Glutamatergic neuron (in vitro differentiated cells): Measurements from ENCODE around the gene TTBK1. TPM values are rescaled to one million over a fixed set of nuclear protein-coding genes. Genes with fewer than 3 reads are reported as not detected.
A peak's percentile ranks its signal among the peaks of the same experiment; 100 is the strongest.

Source experiments
- DNase-seq: peaks from one replicate; pipeline ENCODE4 v3.0.0; 2022
- H3K27ac Mint-ChIP-seq: one replicate; pipeline ENCODE4 v1.8.0; 2020; ENCODE audit warnings: mild to moderate bottlenecking, mixed read lengths, inconsistent platforms; ENCODE audit not compliant: unreplicated experiment
- H3K27me3 Mint-ChIP-seq: one replicate; pipeline ENCODE4 v1.8.0; 2020; ENCODE audit warnings: mild to moderate bottlenecking, moderate library complexity, mixed read lengths, inconsistent platforms; ENCODE audit not compliant: unreplicated experiment
- H3K36me3 Mint-ChIP-seq: one replicate; pipeline ENCODE4 v1.8.0; 2020; ENCODE audit warnings: mild to moderate bottlenecking, mixed read lengths, inconsistent platforms; ENCODE audit not compliant: unreplicated experiment
- H3K4me1 Mint-ChIP-seq: one replicate; pipeline ENCODE4 v1.8.0; 2020; ENCODE audit warnings: mild to moderate bottlenecking, low read depth, mixed read lengths, inconsistent platforms; ENCODE audit not compliant: unreplicated experiment
- H3K4me3 Mint-ChIP-seq: one replicate; pipeline ENCODE4 v1.8.0; 2020; ENCODE audit warnings: mild to moderate bottlenecking, mixed read lengths, inconsistent platforms; ENCODE audit not compliant: unreplicated experiment
- H3K9me3 Mint-ChIP-seq: one replicate; pipeline ENCODE4 v1.8.0; 2020; ENCODE audit warnings: mild to moderate bottlenecking, moderate library complexity, mixed read lengths, inconsistent platforms; ENCODE audit not compliant: unreplicated experiment
- total RNA-seq: library from RNA; stranded (reverse); fragmentation: NEBNext Ultra II Directional; extraction: Animal tissue kit (Norgen Biotek cat#: 25700); gene quantifications from one replicate; pipeline ENCODE4 v1.2.1, GENCODE V29; 2021; ENCODE audit not compliant: unreplicated experiment
- TF ChIP-seq, protein P1 (sequence below): fragments of 200-600 bp; sonication (generic); IDR thresholded peaks from one replicate; pipeline ENCODE4 v1.5.0; 2021; ENCODE audit not compliant: partially characterized antibody, unreplicated experiment

The TTBK1 gene
- total RNA-seq, 1 donor from 2014 or later = 47.3 TPM

DNA sequence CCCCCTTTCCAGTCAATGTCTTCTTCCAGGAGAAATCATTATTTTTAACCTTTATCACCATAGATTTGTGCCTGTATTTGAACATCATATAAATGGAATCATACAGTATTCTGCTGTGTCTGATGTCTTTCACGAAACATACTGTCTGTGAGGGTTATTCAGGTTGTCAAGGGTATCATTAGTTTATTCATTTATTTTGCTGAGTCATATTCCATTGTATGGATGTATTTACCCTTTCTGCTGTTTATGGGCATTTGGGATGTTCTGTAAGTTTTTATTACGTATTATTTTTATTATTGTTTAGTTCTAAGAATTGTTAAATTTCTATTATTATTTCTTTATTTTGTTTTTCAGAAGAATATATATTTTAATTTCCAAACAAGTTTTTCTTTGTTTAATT is 36.0 kb upstream of the TTBK1 start:
- no peaks in the 10 kb centered on the region for H3K9me3 Mint-ChIP-seq
- H3K4me1 Mint-ChIP-seq = peaks cover 3% of the 10 kb centered on the region
- TF ChIP-seq, protein P1, sequence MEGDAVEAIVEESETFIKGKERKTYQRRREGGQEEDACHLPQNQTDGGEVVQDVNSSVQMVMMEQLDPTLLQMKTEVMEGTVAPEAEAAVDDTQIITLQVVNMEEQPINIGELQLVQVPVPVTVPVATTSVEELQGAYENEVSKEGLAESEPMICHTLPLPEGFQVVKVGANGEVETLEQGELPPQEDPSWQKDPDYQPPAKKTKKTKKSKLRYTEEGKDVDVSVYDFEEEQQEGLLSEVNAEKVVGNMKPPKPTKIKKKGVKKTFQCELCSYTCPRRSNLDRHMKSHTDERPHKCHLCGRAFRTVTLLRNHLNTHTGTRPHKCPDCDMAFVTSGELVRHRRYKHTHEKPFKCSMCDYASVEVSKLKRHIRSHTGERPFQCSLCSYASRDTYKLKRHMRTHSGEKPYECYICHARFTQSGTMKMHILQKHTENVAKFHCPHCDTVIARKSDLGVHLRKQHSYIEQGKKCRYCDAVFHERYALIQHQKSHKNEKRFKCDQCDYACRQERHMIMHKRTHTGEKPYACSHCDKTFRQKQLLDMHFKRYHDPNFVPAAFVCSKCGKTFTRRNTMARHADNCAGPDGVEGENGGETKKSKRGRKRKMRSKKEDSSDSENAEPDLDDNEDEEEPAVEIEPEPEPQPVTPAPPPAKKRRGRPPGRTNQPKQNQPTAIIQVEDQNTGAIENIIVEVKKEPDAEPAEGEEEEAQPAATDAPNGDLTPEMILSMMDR = no peak
- no peak for DNase-seq
- H3K27ac Mint-ChIP-seq = no peak overlapping the region
- H3K27me3 Mint-ChIP-seq = peaks cover 4% of the 10 kb centered on the region
- peaks cover 8% of the 10 kb centered on the region for H3K36me3 Mint-ChIP-seq
- H3K4me3 Mint-ChIP-seq = no peak overlapping the region

DNA sequence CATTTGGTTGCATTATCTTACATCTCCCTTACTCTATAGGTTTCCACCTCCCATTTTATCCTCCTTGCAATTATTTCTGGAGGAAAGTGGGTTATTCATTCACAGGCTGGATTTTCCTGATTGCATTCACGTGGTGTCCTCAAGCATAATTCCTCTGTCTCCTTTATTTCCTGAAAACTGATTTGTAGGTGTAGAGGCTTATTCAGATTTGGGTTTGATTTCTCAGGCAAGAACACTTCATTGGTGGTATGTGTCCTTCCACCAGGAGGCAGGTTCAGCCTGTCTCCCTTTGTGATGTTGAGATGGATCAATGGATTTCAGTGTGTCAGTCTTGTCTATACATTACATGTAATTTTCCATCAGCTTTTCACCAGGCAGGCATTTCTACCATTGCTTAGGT is 31.3 kb upstream of the TTBK1 start:
- no peak for DNase-seq
- Mint-ChIP-seq H3K9me3 (no peaks in the 10 kb centered on the region), H3K27ac (no peak overlapping the region)

DNA sequence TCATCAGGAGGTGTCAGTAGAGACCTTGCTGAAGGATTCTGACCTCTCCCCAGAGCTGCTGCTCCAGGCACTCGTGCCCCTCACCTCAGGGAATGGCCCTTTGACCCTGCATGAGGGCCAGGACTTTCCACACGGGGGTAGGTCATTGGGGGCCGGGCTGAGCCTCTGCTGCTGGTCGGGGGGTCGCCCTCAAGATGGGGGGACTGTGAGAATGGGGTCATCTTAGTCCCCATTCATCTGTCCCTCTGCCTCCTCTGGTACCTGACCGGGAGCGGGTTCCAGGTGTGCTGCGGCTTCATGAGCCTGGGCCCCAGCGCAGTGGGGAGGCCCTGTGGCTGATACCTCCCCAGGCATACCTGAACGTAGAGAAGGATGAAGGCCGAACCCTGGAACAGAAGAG is 29.9 kb upstream of the TTBK1 start:
- peaks cover 2% of the 10 kb centered on the region for H3K9me3 Mint-ChIP-seq
- H3K4me1 Mint-ChIP-seq = peaks cover 16% of the 10 kb centered on the region
- peaks cover 6% of the 10 kb centered on the region for H3K27me3 Mint-ChIP-seq
- no peaks in the 10 kb centered on the region for H3K36me3 Mint-ChIP-seq
- DNase-seq = no peak
- H3K4me3 Mint-ChIP-seq = no peak overlapping the region
- no peak overlapping the region for H3K27ac Mint-ChIP-seq
- TF ChIP-seq, protein P1 = no peak

More for the DNA sequence above, 31.3 kb upstream of the TTBK1 start:
- TF ChIP-seq, protein P1 = no peak
- Mint-ChIP-seq H3K27me3 (peaks cover 6% of the 10 kb centered on the region), H3K4me1 (peaks cover 16% of the 10 kb centered on the region), H3K4me3 (no peak overlapping the region), H3K36me3 (no peaks in the 10 kb centered on the region)

DNA sequence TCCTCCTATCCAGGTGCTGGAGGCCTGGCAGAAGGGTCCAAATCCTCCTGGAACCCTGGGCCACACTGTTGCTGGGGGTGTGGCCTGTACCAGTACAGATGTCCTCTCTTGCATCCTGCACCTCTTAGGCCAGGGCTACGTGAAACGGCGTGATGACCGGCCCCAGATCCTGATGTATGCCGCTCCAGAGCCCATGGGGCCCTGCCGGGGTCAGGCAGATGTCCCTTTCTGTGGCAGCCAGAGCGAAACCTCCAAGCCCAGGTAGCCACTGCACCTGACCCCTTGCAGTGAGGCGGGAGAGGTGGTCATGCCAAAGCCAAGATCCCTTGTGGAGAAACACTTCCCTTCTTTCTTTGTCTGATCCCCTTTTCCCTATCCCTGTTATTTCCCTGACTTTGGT is 28.2 kb upstream of the TTBK1 start:
- H3K36me3 Mint-ChIP-seq = no peaks in the 10 kb centered on the region
- no peak for DNase-seq
- H3K4me3 Mint-ChIP-seq = no peak overlapping the region
- peaks cover 2% of the 10 kb centered on the region for H3K9me3 Mint-ChIP-seq
- TF ChIP-seq, protein P1 = no peak
- H3K27me3 Mint-ChIP-seq = peaks cover 11% of the 10 kb centered on the region
- H3K27ac Mint-ChIP-seq = no peak overlapping the region
- H3K4me1 Mint-ChIP-seq = peaks cover 16% of the 10 kb centered on the region

DNA sequence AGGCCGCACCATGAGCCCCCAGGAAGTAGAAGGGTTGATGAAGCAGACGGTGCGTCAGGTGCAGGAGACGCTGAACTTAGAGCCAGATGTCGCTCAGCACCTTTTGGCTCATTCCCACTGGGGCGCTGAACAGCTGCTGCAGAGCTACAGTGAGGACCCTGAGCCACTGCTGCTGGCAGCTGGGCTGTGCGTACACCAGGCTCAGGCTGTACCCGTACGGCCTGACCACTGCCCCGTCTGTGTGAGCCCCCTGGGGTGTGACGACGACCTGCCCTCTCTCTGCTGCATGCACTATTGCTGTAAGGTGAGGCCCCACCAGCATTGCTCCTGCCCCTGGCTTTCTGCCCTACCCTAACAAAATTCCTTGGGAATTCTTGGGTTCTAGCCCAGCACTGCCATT is 27.1 kb upstream of the TTBK1 start:
- Mint-ChIP-seq H3K27me3 (peaks cover 11% of the 10 kb centered on the region), H3K4me3 (peak overlapping the region; percentile 58), H3K36me3 (no peaks in the 10 kb centered on the region), H3K9me3 (peaks cover 2% of the 10 kb centered on the region), H3K4me1 (peaks cover 16% of the 10 kb centered on the region), H3K27ac (no peak overlapping the region)
- TF ChIP-seq, protein P1 = no peak
- peak; percentile 35 for DNase-seq
